ENCODE results near the gene CELF4.

Gene CELF4

GRCh38 chr18:37493352-37493935 lies 72.2 kb downstream of the CELF4 start:
- no peak for DNase-seq (ENCODE audit: low read depth)

GRCh38 chr18:37492952-37493351 lies 72.6 kb downstream of the CELF4 start:
- no peak for DNase-seq (ENCODE audit: low read depth)

GRCh38 chr18:37491526-37491925 lies 74.1 kb downstream of the CELF4 start:
- DNase-seq (ENCODE audit: low read depth) = no peak

- no peak for DNase-seq (ENCODE audit: low read depth)
These were observed 75.6 kb downstream of the CELF4 start for GRCh38 chr18:37489998-37490397.

GRCh38 chr18:37489011-37489410 lies 76.6 kb downstream of the CELF4 start:
- DNase-seq (ENCODE audit: low read depth) = no peak

- no peak for DNase-seq (ENCODE audit: low read depth)
These were observed 78.2 kb downstream of the CELF4 start for GRCh38 chr18:37487400-37487867.

- DNase-seq (ENCODE audit: low read depth) = no peak
These were observed 78.8 kb downstream of the CELF4 start for GRCh38 chr18:37486848-37487247.

GRCh38 chr18:37484983-37485834 lies 80.4 kb downstream of the CELF4 start:
- DNase-seq (ENCODE audit: low read depth) = no peak

- DNase-seq (ENCODE audit: low read depth) = no peak
These were observed 81.4 kb downstream of the CELF4 start for GRCh38 chr18:37483984-37484819.

- DNase-seq (ENCODE audit: low read depth) = no peak
These were observed 82.2 kb downstream of the CELF4 start for GRCh38 chr18:37483221-37483971.

GRCh38 chr18:37482433-37482832 lies 83.2 kb downstream of the CELF4 start:
- no peak for DNase-seq (ENCODE audit: low read depth)

GRCh38 chr18:37482002-37482401 lies 83.6 kb downstream of the CELF4 start:
- DNase-seq (ENCODE audit: low read depth) = no peak

GRCh38 chr18:37481491-37481890 lies 84.1 kb downstream of the CELF4 start:
- no peak for DNase-seq (ENCODE audit: low read depth)

- no peak for DNase-seq (ENCODE audit: low read depth)
These were observed 84.5 kb downstream of the CELF4 start for GRCh38 chr18:37481072-37481471.

- no peak for DNase-seq (ENCODE audit: low read depth)
These were observed 88.8 kb downstream of the CELF4 start for GRCh38 chr18:37476611-37477295.

- DNase-seq (ENCODE audit: low read depth) = peak; percentile 1
These were observed 89.4 kb downstream of the CELF4 start for GRCh38 chr18:37476182-37476581.

- DNase-seq (ENCODE audit: low read depth) = no peak
These were observed 92.3 kb downstream of the CELF4 start for GRCh38 chr18:37473195-37473840.

GRCh38 chr18:37471637-37472036 lies 94.0 kb downstream of the CELF4 start:
- DNase-seq (ENCODE audit: low read depth) = no peak

- DNase-seq (ENCODE audit: low read depth) = no peak
These were observed 94.6 kb downstream of the CELF4 start for GRCh38 chr18:37470986-37471385.

- DNase-seq (ENCODE audit: low read depth) = no peak
These were observed 98.5 kb downstream of the CELF4 start for GRCh38 chr18:37467002-37467662.

Data from stimulated activated CD8-positive, alpha-beta memory T cell treated with anti-CD3 and anti-CD28 coated beads, Interleukin-7, amount 100 ng/mL, for 24 hours (primary cell).